ENCODE results near the gene LRRK1. TPM values are rescaled to one million over a fixed set of nuclear protein-coding genes. Genes with fewer than 3 reads are reported as not detected.

Gene LRRK1
- total RNA-seq, 1 donor from 2014 or later, result not detected

DNA sequence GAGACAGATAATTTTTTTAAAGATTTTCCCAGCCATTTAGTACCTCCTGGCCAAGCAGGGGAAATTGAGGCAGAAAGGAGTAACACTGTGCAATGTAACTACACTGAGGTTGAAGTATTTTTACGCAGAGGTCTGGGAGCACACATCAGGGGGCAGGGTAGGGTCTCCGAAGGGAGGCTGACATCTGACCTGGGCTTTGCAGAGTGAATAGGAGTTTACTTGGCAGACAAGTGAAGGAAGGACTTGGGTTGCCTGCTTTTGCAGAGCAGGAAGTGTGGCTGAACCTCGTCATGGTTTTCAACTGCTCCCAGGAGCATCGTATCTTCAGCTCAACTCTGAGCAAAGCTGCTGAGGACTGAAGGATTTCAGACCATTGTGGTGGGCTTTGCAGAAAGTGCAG lies 66.2 kb downstream of the LRRK1 start:
- peaks cover 16% of the 10 kb centered on the region for H3K4me1 Mint-ChIP-seq
- H3K27me3 Mint-ChIP-seq (ENCODE audit: insufficient read depth, low read depth), result peaks cover 3% of the 10 kb centered on the region
- Histone ChIP-seq H3F3A (ENCODE audit: low read depth) (no peaks in the 10 kb centered on the region), H3K4me3 (no peak overlapping the region), H4K20me1 (ENCODE audit: low read depth) (no peaks in the 10 kb centered on the region), H3K36me3 (no peaks in the 10 kb centered on the region), H3K9me3 (ENCODE audit: low read depth) (no peaks in the 10 kb centered on the region), H3K27me3 (no peaks in the 10 kb centered on the region), H3K27ac (no peak overlapping the region), H3K4me2 (no peak overlapping the region), H3K79me2 (ENCODE audit: low read depth) (no peaks in the 10 kb centered on the region), H2AFZ (replicated peaks) (no peak overlapping the region), H3K4me1 (peaks cover 11% of the 10 kb centered on the region), H3K9ac (no peak overlapping the region)
- H3K27ac Mint-ChIP-seq, result no peak overlapping the region
- TF ChIP-seq CTCF (IDR thresholded peaks at IDR 0.05), result no peak
- TF ChIP-seq EZH2 (IDR thresholded peaks at IDR 0.05), result no peak
- no peak for TF ChIP-seq EZH2phosphoT487 (IDR thresholded peaks at IDR 0.05)
- H3K4me3 Mint-ChIP-seq, result no peak overlapping the region
- H3K36me3 Mint-ChIP-seq, result no peaks in the 10 kb centered on the region
- DNase-seq (ENCODE audit: low spot score), result no peak
- H3K9me3 Mint-ChIP-seq, result no peaks in the 10 kb centered on the region

DNA sequence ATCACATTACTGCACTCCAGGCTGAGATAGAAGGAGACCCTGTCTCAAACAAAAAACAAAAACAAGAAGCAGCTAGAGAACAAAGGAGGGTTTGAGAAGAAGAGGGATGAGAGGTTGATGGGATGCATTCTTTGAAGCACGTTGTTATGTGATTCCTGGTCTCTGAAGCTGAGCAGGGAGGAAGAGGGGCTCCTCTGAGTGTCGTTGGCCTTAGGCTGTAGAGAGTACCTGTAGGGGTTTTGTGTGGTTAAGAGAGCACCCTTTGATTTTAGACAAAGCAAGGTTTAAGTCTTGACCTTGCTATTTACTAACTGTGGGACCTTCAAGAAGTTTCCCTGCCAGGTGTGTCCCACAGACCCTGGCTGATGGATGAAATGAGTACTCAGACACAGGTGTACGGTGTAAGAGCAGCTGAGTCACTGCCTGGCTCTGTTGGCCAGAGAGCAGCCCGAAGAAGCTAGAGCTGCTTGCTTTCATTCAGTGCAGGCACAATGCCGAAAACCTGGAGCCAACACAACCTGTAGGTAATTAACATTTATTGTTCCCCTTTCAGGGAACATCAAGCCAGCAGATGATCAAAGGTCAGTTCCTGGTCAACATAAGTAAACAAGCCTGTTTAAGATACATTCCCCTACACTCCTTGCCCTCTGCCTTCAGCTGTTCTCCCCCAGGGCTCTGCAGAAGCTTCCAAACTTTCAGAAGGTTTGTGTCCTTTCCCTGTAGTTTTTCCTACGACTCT lies 67.2 kb downstream of the LRRK1 start:
- Histone ChIP-seq H4K20me1 (ENCODE audit: low read depth) (no peaks in the 10 kb centered on the region), H2AFZ (replicated peaks) (no peak overlapping the region), H3K79me2 (ENCODE audit: low read depth) (no peaks in the 10 kb centered on the region), H3K4me3 (no peak overlapping the region), H3K9ac (no peak overlapping the region), H3F3A (ENCODE audit: low read depth) (no peaks in the 10 kb centered on the region), H3K4me2 (no peak overlapping the region), H3K9me3 (ENCODE audit: low read depth) (no peaks in the 10 kb centered on the region), H3K27me3 (no peaks in the 10 kb centered on the region), H3K36me3 (no peaks in the 10 kb centered on the region), H3K4me1 (peaks cover 11% of the 10 kb centered on the region), H3K27ac (no peak overlapping the region)
- Mint-ChIP-seq H3K4me3 (no peak overlapping the region), H3K4me1 (peaks cover 12% of the 10 kb centered on the region), H3K36me3 (no peaks in the 10 kb centered on the region), H3K27ac (no peak overlapping the region), H3K9me3 (no peaks in the 10 kb centered on the region), H3K27me3 (ENCODE audit: insufficient read depth, low read depth) (peaks cover 3% of the 10 kb centered on the region)
- TF ChIP-seq EZH2phosphoT487 (IDR thresholded peaks at IDR 0.05), result no peak
- no peak for TF ChIP-seq EZH2 (IDR thresholded peaks at IDR 0.05)
- TF ChIP-seq CTCF (IDR thresholded peaks at IDR 0.05), result no peak
- no peak for DNase-seq (ENCODE audit: low spot score)

DNA sequence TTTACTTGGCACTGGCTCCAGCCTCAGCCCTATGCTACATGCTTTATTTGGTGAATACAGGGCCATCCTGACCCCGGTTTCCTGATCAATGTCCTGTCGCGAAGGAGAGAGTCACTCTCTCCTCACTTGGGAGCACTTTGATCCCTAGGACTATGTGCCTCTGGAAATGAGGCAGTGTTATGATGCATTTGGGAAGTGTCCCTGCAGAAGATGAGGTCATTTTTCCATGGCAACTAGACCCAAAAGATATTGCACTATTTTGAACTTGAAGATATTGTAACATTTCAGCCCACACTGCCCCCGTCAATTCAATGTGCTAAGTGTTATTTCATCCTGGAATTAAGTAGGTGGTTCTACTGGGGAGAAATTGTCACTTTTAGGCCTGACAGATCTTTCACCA lies 68.0 kb downstream of the LRRK1 start:
- Mint-ChIP-seq H3K9me3 (no peaks in the 10 kb centered on the region), H3K4me3 (no peak overlapping the region), H3K4me1 (peaks cover 4% of the 10 kb centered on the region), H3K27ac (no peak overlapping the region), H3K27me3 (ENCODE audit: insufficient read depth, low read depth) (peaks cover 3% of the 10 kb centered on the region), H3K36me3 (no peaks in the 10 kb centered on the region)
- Histone ChIP-seq H4K20me1 (ENCODE audit: low read depth) (no peaks in the 10 kb centered on the region), H3K4me1 (peaks cover 11% of the 10 kb centered on the region), H2AFZ (replicated peaks) (no peak overlapping the region), H3K27me3 (no peaks in the 10 kb centered on the region), H3K27ac (no peak overlapping the region), H3K4me3 (no peak overlapping the region), H3K36me3 (no peaks in the 10 kb centered on the region), H3K9ac (no peak overlapping the region), H3F3A (ENCODE audit: low read depth) (no peaks in the 10 kb centered on the region), H3K4me2 (no peak overlapping the region), H3K9me3 (ENCODE audit: low read depth) (no peaks in the 10 kb centered on the region), H3K79me2 (ENCODE audit: low read depth) (no peaks in the 10 kb centered on the region)
- TF ChIP-seq EZH2 (IDR thresholded peaks at IDR 0.05) (no peak), EZH2phosphoT487 (IDR thresholded peaks at IDR 0.05) (no peak), CTCF (IDR thresholded peaks at IDR 0.05) (no peak)
- no peak for DNase-seq (ENCODE audit: low spot score)

All from neural progenitor cell (in vitro differentiated cells).